ENCODE measurements around the gene TAS1R1.

DNA sequence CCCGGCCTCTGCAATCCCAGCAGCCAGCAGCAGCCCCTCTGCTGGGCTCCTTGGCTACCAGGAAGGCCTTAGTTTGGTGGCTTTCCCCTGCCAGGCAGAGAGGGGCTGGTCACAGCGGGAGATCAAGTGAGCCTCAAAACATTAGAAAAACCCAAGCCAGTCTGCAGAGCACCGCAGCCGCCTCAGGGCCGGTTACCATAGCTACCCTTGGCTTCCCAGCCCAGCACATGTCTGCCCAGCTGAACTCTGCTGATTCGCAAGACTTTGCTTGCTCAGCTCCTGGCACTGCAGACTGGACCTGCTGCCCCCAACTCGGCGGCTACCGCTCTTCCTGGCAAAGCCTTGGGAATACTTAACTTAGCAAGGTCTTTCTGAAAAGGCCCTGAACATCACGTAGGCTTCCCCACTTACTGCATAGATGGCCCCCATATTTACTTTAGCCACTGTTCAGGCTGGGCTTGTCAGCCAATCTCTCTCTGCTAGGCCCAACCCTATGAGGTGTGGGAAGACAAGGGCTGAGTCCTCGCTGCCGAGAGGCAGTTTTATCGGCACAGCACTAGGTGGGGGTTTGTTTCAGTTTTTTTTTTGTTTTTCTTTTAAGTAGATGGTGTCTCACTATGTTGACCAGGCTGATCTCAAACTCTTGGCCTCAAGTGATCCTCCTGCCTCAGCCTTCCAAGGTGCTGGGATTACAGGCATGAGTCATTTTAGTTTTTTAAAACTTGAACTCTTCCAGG is 35.0 kb upstream of the TAS1R1 start:
- TF ChIP-seq EZH2phosphoT487 (conservative IDR thresholded peaks at IDR 0.05; ENCODE audit: low read length) (no peak), CTCF (IDR thresholded peaks at IDR 0.05; ENCODE audit: insufficient read depth, low read length, poor library complexity, severe bottlenecking) (no peak)
